Caki2 (cell line): ENCODE results near the gene CNNM2. TPM values are rescaled to one million over a fixed set of nuclear protein-coding genes. Genes with fewer than 3 reads are reported as not detected.

ENCODE experiments used
- DNase-seq: peaks from one replicate; pipeline ENCODE4 v3.0.0-alpha.2; 2015; ENCODE audit warnings: low read depth
- in situ Hi-C: cut with HindIII; loops from 2 replicates; pipeline ENCODE4 v1.10.0; 2016; ENCODE audit warnings: low sequenced_read_pairs, low pct_unique_long_range_greater_than_20kb, mixed read lengths
- total RNA-seq: library from RNA; depleted of rRNA; stranded (reverse); fragments of >200 nt; shearing (Covaris generic); gene quantifications from 2 replicates; pipeline ENCODE4 v1.2.3, GENCODE V29; 2014; ENCODE audit warnings: low replicate concordance

CNNM2 gene
- total RNA-seq, 1 experiment from 2014 or later: 4.0 TPM

DNA sequence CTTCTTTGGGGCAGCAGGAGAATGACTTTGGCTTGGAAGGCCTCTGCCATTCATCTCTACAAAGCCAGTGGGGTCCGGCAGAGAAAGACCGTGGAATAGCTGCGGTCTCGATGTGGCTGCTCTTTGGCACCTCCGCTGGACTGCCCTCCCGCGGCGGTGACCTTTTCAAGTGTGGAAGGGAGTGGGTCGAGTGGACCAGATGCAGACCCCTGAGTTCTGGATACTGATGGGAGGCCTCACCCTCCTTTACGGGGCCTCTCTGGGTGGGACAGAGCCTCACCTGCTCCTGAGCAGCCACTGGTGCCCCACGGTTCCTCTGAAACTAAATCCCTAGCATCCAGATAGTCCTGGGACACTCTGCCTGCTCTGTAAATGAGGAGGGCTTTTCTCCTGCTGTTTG lies 161.9 kb downstream of the CNNM2 start:
- DNase-seq: no peak
- in situ Hi-C loops: no loop called here

- in situ Hi-C loops: no loop called here
- no peak for DNase-seq
Observed at GRCh38 chr10:103080891-103081581, 162.9 kb downstream of the CNNM2 start.

GRCh38 chr10:103082683-103083082 lies 164.6 kb downstream of the CNNM2 start:
- no peak for DNase-seq
- in situ Hi-C loops: no loop called here

DNA sequence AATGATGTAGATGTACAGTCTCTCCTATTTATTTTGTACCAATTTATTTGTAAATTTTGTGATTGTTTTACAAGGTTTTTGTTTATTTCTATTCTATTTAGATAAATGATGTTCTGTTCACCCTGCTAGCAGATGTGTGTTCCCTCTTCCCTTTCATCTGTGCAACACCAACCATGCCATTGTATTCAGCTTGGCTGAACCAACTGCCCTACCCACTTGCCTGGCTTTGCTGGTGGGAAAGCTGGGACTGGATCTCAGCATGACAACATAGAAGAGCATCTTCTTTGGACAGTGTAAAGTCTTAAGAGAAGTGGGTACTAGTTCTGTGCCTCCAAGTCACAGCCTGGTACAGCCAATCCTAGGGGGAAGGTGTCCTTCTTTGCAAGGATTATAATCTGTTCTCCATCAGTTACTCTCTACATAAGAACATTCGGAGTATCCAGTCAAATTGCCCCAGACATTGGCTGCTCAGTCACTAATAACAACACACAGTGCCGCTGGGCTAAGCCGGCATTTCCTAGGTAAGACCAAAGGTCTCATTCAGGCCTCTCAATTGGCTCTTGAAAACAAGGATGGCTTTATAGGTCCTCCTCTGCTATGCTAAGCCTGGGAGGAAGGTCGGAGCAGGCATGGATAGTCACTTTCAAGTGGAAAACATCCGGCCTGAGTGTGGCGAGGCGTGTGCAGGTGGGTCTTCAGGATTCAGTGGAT lies 165.3 kb downstream of the CNNM2 start:
- no peak for DNase-seq

GRCh38 chr10:103083977-103084320 lies 165.9 kb downstream of the CNNM2 start:
- no peak for DNase-seq

More for the DNA sequence above, 165.3 kb downstream of the CNNM2 start:
- in situ Hi-C loops: no loop called here

GRCh38 chr10:103086261-103086660 lies 168.2 kb downstream of the CNNM2 start:
- in situ Hi-C loops: no loop called here

More at GRCh38 chr10:103083977-103084320, 165.9 kb downstream of the CNNM2 start:
- in situ Hi-C loops: no loop called here

DNA sequence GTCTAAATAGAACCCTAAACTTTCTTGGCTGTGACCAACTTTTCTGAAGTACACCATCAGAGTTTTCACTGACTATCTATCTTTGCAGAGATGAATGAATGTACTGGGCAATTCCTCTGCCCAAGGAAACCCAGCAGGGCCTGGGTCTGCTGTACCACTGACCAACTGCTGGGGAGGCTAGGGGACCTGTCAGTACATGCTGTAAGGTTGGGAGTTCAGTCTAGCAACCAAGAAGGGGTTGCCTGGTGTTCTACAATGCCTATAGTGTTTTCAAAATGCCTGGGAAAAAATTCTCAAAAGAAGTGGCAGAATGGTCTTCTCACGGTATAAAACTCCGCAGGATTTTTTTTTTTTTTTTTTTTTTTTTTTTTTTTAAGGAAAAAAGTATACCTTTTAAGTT lies 168.7 kb downstream of the CNNM2 start:
- DNase-seq: no peak
- in situ Hi-C loops: no loop called here

More at GRCh38 chr10:103086261-103086660, 168.2 kb downstream of the CNNM2 start:
- no peak for DNase-seq

DNA sequence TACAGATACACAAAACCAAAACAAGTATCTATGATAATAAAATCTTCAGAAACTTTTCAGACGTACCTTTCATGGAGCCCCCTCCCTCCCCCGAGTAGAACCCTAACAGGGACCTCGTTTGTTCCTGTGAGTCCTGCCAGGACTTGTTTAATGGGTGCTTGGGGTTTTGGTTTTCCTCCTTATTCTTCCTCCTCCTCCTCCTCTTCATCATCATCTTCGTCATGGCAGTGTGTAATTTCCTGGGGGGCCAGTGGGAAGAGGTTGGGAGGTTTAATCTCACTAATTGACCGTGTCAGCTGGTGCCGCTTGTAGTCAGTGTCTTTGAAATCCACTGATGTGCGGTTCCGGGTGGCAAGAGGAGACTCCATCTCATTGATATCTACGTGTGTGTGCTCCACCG lies 171.4 kb downstream of the CNNM2 start:
- in situ Hi-C loops: no loop called here
- DNase-seq: no peak

GRCh38 chr10:103090911-103091310 lies 172.8 kb downstream of the CNNM2 start:
- no peak for DNase-seq
- in situ Hi-C loops: no loop called here

- no peak for DNase-seq
- in situ Hi-C loops: no loop called here
Observed at GRCh38 chr10:103095005-103095404, 176.9 kb downstream of the CNNM2 start.

DNA sequence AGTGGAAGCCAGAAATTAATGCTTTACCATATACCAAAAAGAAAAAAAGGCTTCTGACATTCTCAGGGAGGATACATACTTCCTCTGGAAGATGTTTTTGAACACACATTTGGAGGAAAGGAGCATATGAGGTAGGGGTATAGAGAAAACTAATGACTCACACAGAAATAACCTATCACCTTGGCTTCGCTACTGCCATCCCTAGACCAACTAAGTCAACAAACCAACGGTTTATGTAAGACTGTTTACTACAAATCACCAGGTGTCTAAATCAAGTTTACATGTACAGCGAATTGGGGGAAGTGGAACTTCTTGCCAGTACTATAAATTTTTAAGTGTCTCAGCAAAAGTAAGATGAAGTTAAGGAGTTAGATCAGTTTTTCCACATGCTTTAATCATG lies 178.0 kb downstream of the CNNM2 start:
- in situ Hi-C loops: no loop called here
- no peak for DNase-seq

DNA sequence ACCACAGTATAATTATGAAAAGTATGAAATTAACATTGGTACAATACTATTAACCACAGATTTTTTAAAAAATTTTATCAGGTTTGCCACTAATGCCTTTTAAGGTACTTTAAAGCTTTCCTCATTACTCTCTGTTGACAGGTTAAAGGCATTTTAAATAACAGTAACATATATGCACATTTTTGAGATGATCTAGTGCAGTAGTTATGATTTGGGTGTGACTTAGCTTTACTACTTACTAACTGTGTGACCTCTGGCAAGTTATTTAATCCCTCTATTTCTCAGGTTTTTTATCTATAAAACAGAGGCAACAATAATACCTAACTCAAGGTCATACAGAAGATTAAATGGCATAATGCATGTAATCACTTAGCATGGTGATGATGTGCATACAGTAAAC lies 180.1 kb downstream of the CNNM2 start:
- DNase-seq: no peak
- in situ Hi-C loops: no loop called here

- DNase-seq: no peak
- in situ Hi-C loops: no loop called here
Observed at GRCh38 chr10:103100620-103101019, 182.5 kb downstream of the CNNM2 start.

- in situ Hi-C loops: no loop called here
Observed at GRCh38 chr10:103102195-103102594, 184.1 kb downstream of the CNNM2 start.

GRCh38 chr10:103103989-103104388 lies 185.9 kb downstream of the CNNM2 start:
- DNase-seq: no peak
- in situ Hi-C loops: no loop called here

More at GRCh38 chr10:103102195-103102594, 184.1 kb downstream of the CNNM2 start:
- no peak for DNase-seq

- in situ Hi-C loops: no loop called here
- DNase-seq: no peak
Observed at GRCh38 chr10:103104721-103105120, 186.6 kb downstream of the CNNM2 start.

GRCh38 chr10:103105462-103105861 lies 187.4 kb downstream of the CNNM2 start:
- in situ Hi-C loops: no loop called here
- DNase-seq: no peak

DNA sequence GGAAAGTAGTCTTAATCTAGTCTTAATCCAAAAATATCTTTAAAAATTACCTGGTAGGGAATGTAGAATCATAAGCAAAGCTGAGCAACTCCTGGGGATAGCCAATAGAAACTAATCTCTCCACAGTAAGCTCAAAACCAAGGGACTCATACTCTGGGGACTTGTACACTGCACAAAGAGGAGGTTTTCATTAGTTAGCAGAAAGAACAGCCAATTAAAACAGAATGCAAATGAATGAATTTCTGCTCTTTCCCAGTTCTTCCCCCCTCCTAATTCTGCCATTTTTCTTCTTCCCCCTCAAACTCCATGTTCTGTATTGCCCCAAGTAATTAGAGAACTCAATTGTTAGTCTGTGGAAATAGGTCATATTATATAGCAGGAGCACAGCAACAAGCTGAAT lies 188.4 kb downstream of the CNNM2 start:
- in situ Hi-C loops: no loop called here

DNA sequence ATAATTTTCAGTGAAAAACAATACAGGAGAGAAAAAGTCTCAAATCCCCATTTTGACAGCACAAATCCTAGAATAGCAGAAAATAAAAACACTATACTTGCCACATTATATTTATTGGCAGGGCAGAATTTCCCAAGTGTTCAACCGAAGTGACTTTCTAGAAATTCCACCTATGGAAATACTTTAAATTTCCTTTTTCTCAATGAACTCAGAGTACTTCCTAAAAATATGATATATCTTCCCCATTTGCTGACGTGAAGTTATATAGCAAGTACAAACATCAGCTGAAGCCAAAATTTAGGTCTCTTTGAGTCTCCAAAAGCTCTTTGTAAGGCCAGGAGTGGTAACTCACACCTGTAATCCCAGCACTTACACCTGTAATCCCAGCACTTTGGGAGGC lies 191.7 kb downstream of the CNNM2 start:
- DNase-seq: no peak
- in situ Hi-C loops: no loop called here

More for the DNA sequence above, 188.4 kb downstream of the CNNM2 start:
- DNase-seq: no peak

GRCh38 chr10:103110407-103110806 lies 192.3 kb downstream of the CNNM2 start:
- in situ Hi-C loops: no loop called here
- DNase-seq: no peak
